HG03175 (cell line): Measurements from ENCODE around the gene FLNB.

Experiments
- ATAC-seq: cut with Tn5 transposase; IDR thresholded peaks from one replicate; pipeline ENCODE4 v1.9.1; 2021; ENCODE audit warnings: mild to moderate bottlenecking, moderate library complexity; ENCODE audit not compliant: unreplicated experiment

The FLNB gene

GRCh38 chr3:58009026-58009748, 965 bp downstream of the FLNB start:
- ATAC-seq = peak; percentile 6

- ATAC-seq = no peak
Observed at GRCh38 chr3:58009749-58010535, 1.7 kb downstream of the FLNB start.

- ATAC-seq = no peak
Observed at GRCh38 chr3:58010562-58010961, 2.3 kb downstream of the FLNB start.

- no peak for ATAC-seq
Observed at GRCh38 chr3:58011580-58011979, 3.4 kb downstream of the FLNB start.

- no peak for ATAC-seq
Observed at GRCh38 chr3:58012302-58012701, 4.1 kb downstream of the FLNB start.

- ATAC-seq = no peak
Observed at GRCh38 chr3:58013099-58013498, 4.9 kb downstream of the FLNB start.

GRCh38 chr3:58013973-58014649, 5.9 kb downstream of the FLNB start:
- ATAC-seq = no peak

- ATAC-seq = no peak
Observed at GRCh38 chr3:58015520-58015915, 7.3 kb downstream of the FLNB start.

GRCh38 chr3:58016710-58017109, 8.5 kb downstream of the FLNB start:
- no peak for ATAC-seq

GRCh38 chr3:58018892-58019742, 10.9 kb downstream of the FLNB start:
- no peak for ATAC-seq

GRCh38 chr3:58020783-58021071, 12.5 kb downstream of the FLNB start:
- no peak for ATAC-seq

GRCh38 chr3:58021072-58021959, 13.1 kb downstream of the FLNB start:
- ATAC-seq = no peak

- no peak for ATAC-seq
Observed at GRCh38 chr3:58021962-58022361, 13.7 kb downstream of the FLNB start.

- ATAC-seq = no peak
Observed at GRCh38 chr3:58022490-58022889, 14.3 kb downstream of the FLNB start.

GRCh38 chr3:58023531-58023930, 15.3 kb downstream of the FLNB start:
- no peak for ATAC-seq

- no peak for ATAC-seq
Observed at GRCh38 chr3:58025406-58025805, 17.2 kb downstream of the FLNB start.

- ATAC-seq = no peak
Observed at GRCh38 chr3:58025837-58026569, 17.8 kb downstream of the FLNB start.

- ATAC-seq = no peak
Observed at GRCh38 chr3:58026598-58026997, 18.4 kb downstream of the FLNB start.

GRCh38 chr3:58027704-58028317, 19.6 kb downstream of the FLNB start:
- ATAC-seq = no peak
